NCI-H146 treated with DMSO at 0.1 percent for 48 hours (cell line): ENCODE data around the gene FGD5.
"Not testable (repeated sequence)": the region's sequence is repeated elsewhere in the genome, so short reads cannot be mapped to it uniquely, and the experiment has no call there.

Experiments used
- DNase-seq: peaks from one replicate; lab custom pipeline; 2025; ENCODE audit not compliant: unreplicated experiment; lab: John Stamatoyannopoulos, UW

FGD5 gene

GRCh38 chr3:14899993-14900618, 81.3 kb downstream of the FGD5 start:
- peak; percentile 19 for DNase-seq

DNA sequence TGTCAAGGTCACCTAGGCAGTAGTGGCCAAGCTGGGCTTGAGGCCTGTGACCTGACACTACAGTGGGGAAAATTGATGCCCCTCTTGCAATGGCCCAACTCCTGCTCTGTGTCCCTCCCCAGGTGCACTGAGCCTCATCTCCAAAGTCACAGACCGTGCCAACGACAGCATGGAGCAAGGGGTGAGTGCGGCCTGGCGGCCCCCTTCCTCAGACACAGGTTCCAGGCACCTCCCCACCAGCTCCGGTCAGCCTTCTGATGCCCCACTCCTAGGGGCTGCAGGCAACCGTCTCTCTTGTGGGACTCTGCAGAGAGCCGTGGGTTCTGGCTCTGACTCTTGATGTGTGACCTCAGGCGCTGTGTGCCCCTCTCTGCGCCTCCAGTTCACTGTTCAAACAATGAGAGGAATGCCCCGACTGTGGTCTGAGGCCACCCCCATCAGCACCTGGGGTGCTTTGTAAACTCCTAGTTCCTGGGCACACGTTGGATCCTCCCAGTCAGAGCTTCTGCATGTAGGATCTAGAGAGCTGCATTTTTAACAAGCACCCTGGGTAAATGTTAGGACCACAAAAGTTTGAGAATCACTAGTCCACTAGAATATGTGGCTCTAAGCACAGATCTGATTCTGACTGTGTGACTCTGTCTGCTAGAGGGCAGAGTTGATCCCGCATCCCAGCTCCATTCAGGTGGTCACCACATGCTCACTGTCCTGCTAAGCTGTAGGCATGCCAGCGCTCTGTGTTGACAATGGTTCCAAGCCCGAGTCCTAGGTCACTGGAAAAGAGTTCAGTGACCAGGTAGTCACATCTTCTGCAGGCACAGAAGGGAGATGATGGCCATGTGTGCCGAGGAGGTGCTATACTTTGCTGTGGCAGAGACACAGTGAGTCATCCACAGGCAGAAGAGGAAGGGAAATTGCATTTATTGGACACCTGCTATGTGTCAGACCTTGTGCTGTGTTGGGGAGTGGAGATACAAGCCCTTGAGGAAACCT, 82.4 kb downstream of the FGD5 start:
- DNase-seq = no peak

GRCh38 chr3:14902719-14903118, 84.0 kb downstream of the FGD5 start:
- DNase-seq = no peak

- DNase-seq = not testable (repeated sequence)
Measured at GRCh38 chr3:14903501-14903900, 84.7 kb downstream of the FGD5 start.

- no peak for DNase-seq
Measured at GRCh38 chr3:14905055-14905657, 86.4 kb downstream of the FGD5 start.

- DNase-seq = no peak
Measured at GRCh38 chr3:14906355-14906971, 87.7 kb downstream of the FGD5 start.

- no peak for DNase-seq
Measured at GRCh38 chr3:14907043-14907966, 88.5 kb downstream of the FGD5 start.

GRCh38 chr3:14909250-14909649, 90.5 kb downstream of the FGD5 start:
- no peak for DNase-seq

DNA sequence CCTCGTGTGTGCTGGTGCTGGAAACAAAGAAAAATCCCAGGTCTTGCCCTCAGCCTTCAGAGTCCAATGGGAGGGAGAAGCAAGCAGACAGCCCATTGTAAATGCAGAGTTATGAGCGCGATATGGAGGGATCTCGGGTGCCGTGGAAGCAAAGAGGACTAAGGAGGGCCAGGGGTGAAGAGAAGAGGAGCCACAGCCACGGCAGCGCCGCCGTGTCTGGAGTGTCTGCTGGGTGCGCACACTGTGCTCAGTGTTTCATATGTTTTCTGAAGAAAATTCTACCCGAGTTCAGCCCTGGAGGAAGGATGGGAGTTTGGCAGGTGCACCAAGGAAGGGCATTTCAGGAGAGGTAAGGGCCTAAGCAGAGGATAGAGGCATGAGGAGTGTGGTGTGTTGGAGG, 92.9 kb downstream of the FGD5 start:
- DNase-seq = no peak

- no peak for DNase-seq
Measured at GRCh38 chr3:14913071-14913925, 94.5 kb downstream of the FGD5 start.

DNA sequence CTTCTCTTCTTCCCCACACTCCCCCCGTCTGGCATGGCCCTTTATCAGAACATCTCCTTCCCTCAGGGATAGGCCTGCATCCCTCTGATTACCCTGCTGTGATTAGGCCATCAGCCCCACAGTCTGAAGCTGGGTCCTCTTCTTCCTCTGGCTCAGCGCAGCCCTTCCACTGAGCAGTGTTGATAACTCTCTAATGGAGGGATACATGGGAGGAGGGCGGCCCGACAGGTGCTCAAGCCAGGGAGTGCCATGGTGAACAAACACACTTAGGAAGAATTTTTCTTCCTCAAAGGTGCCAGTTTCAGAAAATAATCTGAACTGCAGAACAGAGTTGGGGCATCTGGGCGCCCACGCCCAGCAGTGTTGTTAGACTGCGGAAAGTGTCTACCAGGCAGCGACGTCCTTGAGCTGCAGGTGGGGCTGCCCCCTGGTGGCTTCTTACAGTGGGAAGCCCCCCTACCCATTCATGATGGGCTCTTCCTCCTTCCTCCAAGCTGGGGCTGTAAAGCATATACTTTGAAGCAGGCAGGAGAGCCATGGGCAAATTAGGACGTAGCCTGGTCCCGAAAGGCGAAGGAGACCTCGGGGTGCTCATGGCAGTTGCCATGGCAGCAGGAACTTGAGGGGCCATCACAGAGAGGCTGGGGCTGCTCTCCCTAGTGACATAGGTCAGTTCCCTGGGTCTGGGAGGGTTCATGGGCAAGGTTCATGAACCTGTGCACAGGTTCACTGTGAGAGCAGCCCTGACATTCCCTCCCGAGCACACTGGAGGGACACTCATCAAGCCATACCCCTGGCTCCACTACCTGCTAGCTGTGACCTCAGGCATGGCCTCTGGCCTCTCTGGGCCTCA, 95.4 kb downstream of the FGD5 start:
- no peak for DNase-seq

- no peak for DNase-seq
Measured at GRCh38 chr3:14914779-14915117, 96.0 kb downstream of the FGD5 start.

GRCh38 chr3:14915636-14916222, 97.0 kb downstream of the FGD5 start:
- no peak for DNase-seq

- DNase-seq = no peak
Measured at GRCh38 chr3:14918356-14918860, 99.6 kb downstream of the FGD5 start.

DNA sequence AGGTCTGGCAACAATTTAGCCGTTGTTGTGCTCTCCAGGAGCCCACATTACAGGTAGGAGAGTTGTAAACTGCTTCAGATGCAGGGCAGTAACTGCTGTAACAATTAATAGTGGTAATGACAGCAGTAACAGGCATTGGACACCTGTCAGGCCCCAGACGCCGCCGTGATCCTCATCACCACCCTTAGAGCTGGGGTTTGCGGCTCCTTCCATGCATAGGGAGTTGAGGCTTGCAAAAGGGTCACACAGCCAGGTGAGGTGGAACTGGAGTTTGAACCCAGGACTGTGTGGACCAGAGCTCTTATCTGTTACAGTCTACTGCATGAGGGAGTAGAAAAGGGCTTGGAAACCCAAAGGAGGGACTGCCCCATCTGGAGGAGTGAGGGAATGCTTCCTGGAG, 101.8 kb downstream of the FGD5 start:
- DNase-seq = no peak

DNA sequence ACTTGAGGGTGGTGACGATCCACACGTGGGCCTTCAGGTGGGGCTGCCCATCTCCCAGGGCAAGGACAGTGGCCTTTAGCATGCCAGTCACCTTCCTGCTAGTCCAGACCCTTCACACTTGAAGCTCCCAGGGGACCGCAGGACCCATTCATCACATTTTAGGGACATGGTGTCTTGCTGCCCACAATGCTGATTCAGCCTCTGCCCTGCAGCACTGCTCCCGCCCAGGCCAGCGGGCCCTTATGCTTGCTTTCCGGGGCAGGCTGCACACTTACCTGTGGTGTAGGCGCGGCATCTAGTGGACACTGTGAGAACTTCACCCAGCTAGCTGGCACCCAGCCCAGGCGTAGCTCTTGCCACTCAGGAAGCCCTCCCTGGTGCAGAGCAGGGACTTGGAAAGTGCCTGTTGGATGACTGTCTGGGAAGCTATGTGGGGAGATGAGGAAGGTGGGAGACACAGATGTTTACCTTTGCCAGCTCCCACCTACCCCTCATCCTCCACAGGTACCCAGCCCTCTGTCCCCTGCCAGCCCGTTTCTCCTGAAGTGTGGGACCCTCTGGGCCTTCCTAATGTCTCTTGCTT, 102.4 kb downstream of the FGD5 start:
- peak; percentile 15 for DNase-seq

DNA sequence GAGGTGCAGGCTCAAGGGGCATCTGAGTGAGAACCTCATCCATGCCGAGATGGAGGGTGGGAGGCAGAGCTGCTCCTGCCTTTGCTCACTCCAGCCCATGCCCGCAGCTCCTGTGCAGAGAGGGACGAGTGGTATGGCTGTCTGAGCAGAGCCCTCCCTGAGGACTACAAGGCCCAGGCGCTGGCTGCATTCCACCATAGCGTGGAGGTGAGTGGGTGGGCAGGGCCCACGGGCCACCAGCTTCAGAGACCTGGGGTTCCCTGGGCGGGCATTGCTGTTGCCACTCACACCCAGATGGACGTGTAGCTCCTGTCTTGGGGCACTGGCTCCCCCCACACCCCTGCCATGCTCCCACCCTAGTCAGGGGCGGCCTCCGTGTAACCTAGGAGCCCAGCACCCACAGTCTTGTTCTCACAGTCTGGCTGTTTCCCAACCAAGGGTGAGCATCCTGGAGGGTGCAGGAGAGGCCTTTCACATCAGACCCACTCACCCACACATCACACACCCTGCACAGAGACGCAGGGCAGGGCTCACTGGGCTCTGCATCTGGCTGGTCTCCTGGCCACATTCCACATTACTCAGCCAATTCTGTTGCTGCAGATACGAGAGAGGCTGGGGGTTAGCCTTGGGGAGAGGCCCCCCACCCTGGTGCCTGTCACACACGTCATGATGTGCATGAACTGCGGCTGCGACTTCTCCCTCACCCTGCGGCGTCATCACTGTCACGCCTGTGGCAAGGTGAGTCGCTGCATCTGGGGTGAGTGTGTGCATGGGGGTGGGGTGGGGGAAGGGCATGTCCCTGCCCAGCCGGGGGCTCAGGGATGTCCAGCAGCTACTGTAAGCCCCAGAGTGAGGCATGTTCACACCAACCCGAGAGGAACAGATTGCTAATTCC, 103.3 kb downstream of the FGD5 start:
- no peak for DNase-seq
